HG03064 (cell line): ENCODE results near the gene FKBP8.

Experiments used
- ATAC-seq: cut with Tn5 transposase; IDR thresholded peaks from one replicate; pipeline ENCODE4 v1.9.1; 2021; ENCODE audit warnings: low read depth; ENCODE audit not compliant: unreplicated experiment

The FKBP8 gene

DNA sequence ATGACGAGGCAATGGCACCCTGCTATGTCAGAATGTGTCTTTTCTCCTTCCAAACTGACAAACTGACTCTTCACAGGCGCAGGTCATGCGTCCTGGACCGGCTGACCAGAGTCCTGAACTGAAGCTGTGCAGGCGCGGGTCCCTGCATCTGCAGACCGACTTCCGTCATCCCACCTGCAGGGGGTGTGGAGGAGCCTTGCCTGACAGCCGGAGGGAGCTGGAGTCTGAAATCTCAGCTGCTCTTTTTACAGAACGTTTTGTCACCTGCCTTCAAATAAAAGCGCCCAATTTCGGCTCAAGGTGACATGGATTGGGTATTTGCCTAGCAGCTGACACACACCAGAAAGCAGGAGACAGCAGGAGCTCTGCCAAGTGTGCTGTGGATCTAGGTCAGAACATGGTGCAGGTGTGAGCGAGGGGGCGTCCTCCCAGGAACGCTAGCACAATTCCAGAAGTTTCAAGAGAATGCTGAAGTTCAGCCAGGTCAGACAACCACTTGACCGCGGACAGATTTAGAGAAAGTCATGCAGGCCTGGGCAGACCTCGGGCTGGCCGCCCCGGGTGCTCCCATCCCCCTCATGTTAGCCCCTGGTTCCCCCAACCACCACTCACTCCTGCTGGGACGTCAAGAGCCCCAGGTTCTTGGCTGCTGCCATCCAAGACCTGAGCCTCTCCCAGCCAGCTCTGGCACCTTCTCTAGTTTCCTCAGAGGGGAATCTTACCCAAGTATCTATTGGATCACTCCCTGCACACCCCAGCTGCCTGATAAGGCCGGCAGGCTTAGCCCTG, 54.3 kb downstream of the FKBP8 start:
- ATAC-seq, result no peak

DNA sequence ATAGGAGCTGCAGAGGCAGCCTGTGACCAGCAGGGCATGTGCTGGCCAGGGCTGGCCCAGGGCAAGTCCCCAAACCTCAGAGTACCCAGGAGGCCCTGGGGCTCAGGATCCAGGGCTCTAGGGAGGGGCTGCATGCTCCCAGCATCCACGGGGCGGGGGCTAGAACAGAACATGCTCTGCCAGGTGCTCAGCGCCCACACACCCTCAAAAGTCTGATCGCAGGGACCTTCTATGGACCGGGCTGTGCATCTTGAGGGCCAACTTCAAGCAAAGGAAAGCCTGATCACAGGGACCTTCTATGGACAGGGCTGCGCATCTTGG, 55.0 kb downstream of the FKBP8 start:
- no peak for ATAC-seq

DNA sequence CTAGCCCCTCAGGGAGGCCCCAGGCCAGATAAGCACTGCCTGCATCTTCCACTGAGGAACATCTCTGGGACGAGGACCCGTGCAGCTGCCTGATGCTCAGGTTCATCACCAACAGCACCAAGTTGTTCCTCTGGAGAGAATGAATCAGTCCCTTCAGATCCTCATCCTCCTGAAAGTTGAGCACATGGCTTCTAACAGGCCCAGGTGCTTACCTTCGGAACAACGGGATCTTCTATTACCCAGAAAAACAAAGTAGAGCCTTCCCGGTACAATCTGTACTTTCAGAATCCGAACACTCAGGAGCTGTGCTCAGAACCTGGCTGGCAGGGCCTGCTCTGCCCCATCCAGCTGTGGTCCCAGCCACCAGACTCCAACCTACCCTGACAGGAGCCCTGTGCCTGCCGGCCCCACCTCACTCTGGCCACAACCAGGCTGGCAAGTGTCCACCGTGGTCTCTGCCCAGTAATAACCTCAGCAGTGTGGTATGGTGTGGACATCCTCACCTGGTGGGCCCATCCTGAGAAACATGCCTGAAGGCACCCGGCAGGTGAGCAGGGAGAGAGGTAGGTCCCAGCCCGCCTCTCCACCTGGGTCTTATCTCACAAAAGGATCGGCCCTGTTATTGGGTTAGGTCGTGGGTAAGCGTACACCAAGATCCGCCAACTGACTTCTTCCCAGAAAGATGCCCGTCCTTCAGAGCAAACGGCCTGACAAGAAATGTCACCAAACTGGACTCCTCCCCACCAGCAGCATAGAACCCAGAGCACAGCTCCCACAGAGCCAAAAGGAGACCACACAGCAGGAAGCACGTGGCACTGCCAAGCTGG, 55.6 kb downstream of the FKBP8 start:
- no peak for ATAC-seq

DNA sequence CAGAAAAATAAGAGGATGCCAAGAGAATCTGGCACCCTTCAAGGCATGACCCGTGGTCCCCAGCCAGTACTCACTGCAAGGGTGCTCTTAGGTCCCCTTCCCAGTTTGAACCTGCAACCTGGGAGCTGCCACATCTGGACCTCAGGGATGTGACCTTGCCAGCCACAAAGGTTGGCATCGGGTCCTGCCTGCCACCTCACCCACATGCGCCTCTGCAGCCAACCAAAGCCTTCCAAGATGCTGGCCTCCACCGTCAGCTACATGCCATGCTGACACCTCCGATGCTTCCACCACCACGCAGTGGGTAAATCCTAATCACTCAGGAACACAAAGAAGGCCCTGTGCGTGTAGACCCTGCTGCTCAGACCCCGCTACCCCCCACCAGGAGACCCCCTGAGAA, 56.6 kb downstream of the FKBP8 start:
- no peak for ATAC-seq

DNA sequence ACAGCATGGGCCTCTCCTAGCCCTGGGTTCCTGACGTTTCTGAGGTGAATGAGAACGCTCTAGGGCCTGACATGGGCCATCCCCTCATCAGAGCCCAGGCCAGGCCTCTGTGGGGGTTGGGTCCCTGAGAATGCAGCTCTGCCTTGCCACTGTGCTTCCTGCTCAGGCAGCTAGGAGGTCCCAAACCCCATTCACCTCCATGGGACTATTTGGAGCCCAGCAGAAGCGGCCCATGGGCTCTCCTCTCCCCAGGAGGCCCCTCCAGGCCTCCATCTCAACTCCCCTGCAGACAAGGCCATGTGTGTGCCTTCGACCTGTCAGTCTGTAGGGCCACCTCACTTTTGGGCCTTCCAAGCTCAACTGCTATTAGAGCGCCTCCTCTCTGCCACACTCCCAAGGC, 58.4 kb downstream of the FKBP8 start:
- ATAC-seq, result no peak

DNA sequence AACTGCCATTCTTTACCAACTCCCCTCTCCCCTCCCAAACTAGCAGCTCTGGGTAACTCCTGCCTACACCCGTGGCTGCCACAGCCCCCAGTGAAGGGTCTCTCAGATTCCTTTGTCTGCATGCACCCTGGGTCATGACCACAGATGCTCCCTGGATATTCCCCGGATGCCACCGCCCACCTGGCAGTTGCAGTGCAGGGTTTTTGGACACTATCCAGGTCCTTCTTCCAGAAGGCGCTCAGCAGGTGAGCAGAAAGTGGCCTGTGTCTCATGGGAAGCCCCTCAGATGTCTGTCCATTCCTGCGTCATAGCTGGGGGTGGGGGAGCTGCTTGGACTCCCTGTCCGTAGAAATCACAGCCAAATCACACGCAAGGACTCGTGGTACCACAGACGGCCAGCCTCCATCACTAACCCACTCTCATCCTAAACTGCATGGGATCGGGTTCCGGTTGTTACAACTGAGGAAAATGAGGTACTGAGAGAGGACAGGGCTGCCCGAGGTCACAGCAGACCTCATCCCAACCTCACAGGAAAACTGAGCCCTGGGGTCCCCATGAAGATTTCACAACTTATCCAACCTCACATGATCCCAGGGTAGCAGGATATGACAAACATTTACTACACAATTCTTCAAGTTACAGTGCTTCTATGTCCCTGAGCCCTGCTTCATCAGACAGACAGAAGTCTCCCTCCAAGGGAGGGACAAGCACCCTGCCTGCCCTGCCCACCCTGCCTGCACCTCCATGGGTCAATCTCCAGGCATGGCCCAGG, 60.1 kb downstream of the FKBP8 start:
- ATAC-seq, result no peak
